ENCODE measurements around the gene TMEM248. TPM values are rescaled to one million over a fixed set of nuclear protein-coding genes. Genes with fewer than 3 reads are reported as not detected.
A peak's percentile ranks its signal among the peaks of the same experiment; 100 is the strongest.

Gene TMEM248
- total RNA-seq, 1 experiment from 2014 or later, result 61.1 TPM

DNA sequence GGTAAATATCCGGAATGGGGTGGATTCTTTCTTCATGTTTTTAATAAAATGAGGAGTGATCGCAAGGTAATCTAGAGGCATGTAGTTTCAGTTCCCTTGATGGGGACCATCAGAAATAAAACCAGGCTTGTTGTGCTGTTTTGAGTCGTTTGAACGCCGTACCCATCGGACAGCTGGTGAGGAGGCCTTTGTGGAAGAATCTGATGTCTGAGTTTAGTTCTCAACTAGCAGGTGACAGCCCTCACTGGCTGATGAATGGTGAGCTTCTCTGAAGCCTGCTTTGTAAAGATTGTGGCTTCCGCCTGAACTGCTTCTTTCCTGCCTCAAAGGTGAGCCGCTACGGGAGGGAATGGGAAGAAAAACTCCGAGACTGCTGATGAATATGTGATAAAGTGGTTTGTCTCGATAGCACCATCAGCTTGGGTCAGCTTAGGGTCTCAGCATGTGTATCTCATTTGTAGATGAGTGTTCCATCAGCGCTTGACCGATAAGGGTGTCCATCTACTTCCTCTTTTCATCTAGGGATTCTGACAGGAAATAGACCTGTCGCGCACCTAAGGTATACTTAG is 977 bp downstream of the TMEM248 start:
- CTCF ChIA-PET, result interaction anchor here (0.7 kb wide), 1 partner anchor 9 kb away, joined by 4 read pairs; no protein-coding TSS in a partner anchor
- Histone ChIP-seq H3K79me2 (ENCODE audit: low read length) (peaks cover 61% of the 10 kb centered on the region), H3K9ac (ENCODE audit: low read length) (peak overlapping the region; percentile 96), H3K36me3 (ENCODE audit: low read depth, low read length) (no peaks in the 10 kb centered on the region), H4K20me1 (ENCODE audit: low read length) (0 out of 2 replicates have a peak, but pooled peaks cover 8% of the 10 kb centered on the region), H3F3A (ENCODE audit: low read length, unreplicated experiment) (no peaks in the 10 kb centered on the region), H2AFZ (ENCODE audit: low read length) (no peak overlapping the region), H3K4me1 (ENCODE audit: insufficient read depth, low read length) (peaks cover 8% of the 10 kb centered on the region; the same call in 1 of the 2 replicates), H3K4me3 (ENCODE audit: low read length) (peak overlapping the region; percentile 90), H3K27ac (ENCODE audit: low read length) (0 out of 2 replicates have a peak overlapping the region, but pooled peaks have one; percentile 38), H3K27me3 (ENCODE audit: low read length) (no peaks in the 10 kb centered on the region), H3K9me3 (ENCODE audit: low read length) (no peaks in the 10 kb centered on the region), H3K9me2 (replicated peaks; ENCODE audit: low read length) (no peaks in the 10 kb centered on the region), H3K4me2 (ENCODE audit: low read length) (peak overlapping the region; percentile 96)
- POLR2A ChIA-PET (ENCODE audit: unreplicated experiment), result no interaction called here
- TSS peak; percentile 66 for BruUV-seq (replicated peaks)
- peak; percentile 18 for DNase-seq
- TF ChIP-seq EZH2phosphoT487 (IDR thresholded peaks at IDR 0.05; ENCODE audit: borderline replicate concordance, low read length), result no peak
- no peak for TF ChIP-seq EZH2 (IDR thresholded peaks at IDR 0.05; ENCODE audit: low read length, unreplicated experiment)
- TF ChIP-seq, protein P1, sequence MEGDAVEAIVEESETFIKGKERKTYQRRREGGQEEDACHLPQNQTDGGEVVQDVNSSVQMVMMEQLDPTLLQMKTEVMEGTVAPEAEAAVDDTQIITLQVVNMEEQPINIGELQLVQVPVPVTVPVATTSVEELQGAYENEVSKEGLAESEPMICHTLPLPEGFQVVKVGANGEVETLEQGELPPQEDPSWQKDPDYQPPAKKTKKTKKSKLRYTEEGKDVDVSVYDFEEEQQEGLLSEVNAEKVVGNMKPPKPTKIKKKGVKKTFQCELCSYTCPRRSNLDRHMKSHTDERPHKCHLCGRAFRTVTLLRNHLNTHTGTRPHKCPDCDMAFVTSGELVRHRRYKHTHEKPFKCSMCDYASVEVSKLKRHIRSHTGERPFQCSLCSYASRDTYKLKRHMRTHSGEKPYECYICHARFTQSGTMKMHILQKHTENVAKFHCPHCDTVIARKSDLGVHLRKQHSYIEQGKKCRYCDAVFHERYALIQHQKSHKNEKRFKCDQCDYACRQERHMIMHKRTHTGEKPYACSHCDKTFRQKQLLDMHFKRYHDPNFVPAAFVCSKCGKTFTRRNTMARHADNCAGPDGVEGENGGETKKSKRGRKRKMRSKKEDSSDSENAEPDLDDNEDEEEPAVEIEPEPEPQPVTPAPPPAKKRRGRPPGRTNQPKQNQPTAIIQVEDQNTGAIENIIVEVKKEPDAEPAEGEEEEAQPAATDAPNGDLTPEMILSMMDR (conservative IDR thresholded peaks at IDR 0.05; ENCODE audit: low read depth, low read length), result no peak
- intact Hi-C loops (cut with micrococcal nuclease), result loop anchor here (2.0 kb wide), 2 partner anchors 19 to 75 kb away; partner anchors contain the start of gene TYW1
- ATAC-seq, result peak; percentile 18

- no peak for DNase-seq
- POLR2A ChIA-PET (ENCODE audit: unreplicated experiment), result no interaction called here
- ATAC-seq, result no peak
- H3F3A ChIP-seq (ENCODE audit: low read length, unreplicated experiment), result no peaks in the 10 kb centered on the region
- H3K27ac ChIP-seq (ENCODE audit: low read length), result no peak overlapping the region
- CTCF ChIA-PET, result no interaction called here
- intact Hi-C loops (cut with micrococcal nuclease), result no loop called here
- H3K4me3 ChIP-seq (ENCODE audit: low read length), result no peak overlapping the region
- H3K9me2 ChIP-seq (replicated peaks; ENCODE audit: low read length), result no peaks in the 10 kb centered on the region
- no peak for TF ChIP-seq EZH2 (IDR thresholded peaks at IDR 0.05; ENCODE audit: low read length, unreplicated experiment)
- TF ChIP-seq, protein P1 (conservative IDR thresholded peaks at IDR 0.05; ENCODE audit: low read depth, low read length), result no peak
- TF ChIP-seq EZH2phosphoT487 (IDR thresholded peaks at IDR 0.05; ENCODE audit: borderline replicate concordance, low read length), result no peak
- H2AFZ ChIP-seq (ENCODE audit: low read length), result no peak overlapping the region
- peaks cover 94% of the 10 kb centered on the region for H3K79me2 ChIP-seq (ENCODE audit: low read length)
- H4K20me1 ChIP-seq (ENCODE audit: low read length), result peaks cover 16% of the 10 kb centered on the region; the same call in 1 of the 2 replicates
- no TSS peak for BruUV-seq (replicated peaks)
- peaks cover 5% of the 10 kb centered on the region; the same call in 1 of the 2 replicates for H3K4me1 ChIP-seq (ENCODE audit: insufficient read depth, low read length)
- H3K9me3 ChIP-seq (ENCODE audit: low read length), result no peaks in the 10 kb centered on the region
- H3K27me3 ChIP-seq (ENCODE audit: low read length), result no peaks in the 10 kb centered on the region
- no peaks in the 10 kb centered on the region; the same call in 1 of the 2 replicates for H3K36me3 ChIP-seq (ENCODE audit: low read depth, low read length)
- H3K4me2 ChIP-seq (ENCODE audit: low read length), result no peak overlapping the region
- H3K9ac ChIP-seq (ENCODE audit: low read length), result no peak overlapping the region
Observed at GRCh38 chr7:66925255-66925654, 4.2 kb downstream of the TMEM248 start.

GRCh38 chr7:66927348-66927948 is 6.4 kb downstream of the TMEM248 start:
- intact Hi-C loops (cut with micrococcal nuclease), result no loop called here
- Histone ChIP-seq H3K27ac (ENCODE audit: low read length) (no peak overlapping the region), H3K4me1 (ENCODE audit: insufficient read depth, low read length) (peaks cover under 1% of the 10 kb centered on the region; the same call in 1 of the 2 replicates), H3F3A (ENCODE audit: low read length, unreplicated experiment) (no peaks in the 10 kb centered on the region), H3K4me2 (ENCODE audit: low read length) (no peak overlapping the region), H3K9me2 (replicated peaks; ENCODE audit: low read length) (no peaks in the 10 kb centered on the region), H3K4me3 (ENCODE audit: low read length) (no peak overlapping the region), H3K36me3 (ENCODE audit: low read depth, low read length) (no peaks in the 10 kb centered on the region; the same call in 1 of the 2 replicates), H3K27me3 (ENCODE audit: low read length) (no peaks in the 10 kb centered on the region), H4K20me1 (ENCODE audit: low read length) (peaks cover 18% of the 10 kb centered on the region; the same call in 1 of the 2 replicates), H3K9ac (ENCODE audit: low read length) (no peak overlapping the region), H3K9me3 (ENCODE audit: low read length) (no peaks in the 10 kb centered on the region), H2AFZ (ENCODE audit: low read length) (no peak overlapping the region), H3K79me2 (ENCODE audit: low read length) (peaks cover 97% of the 10 kb centered on the region)
- no TSS peak for BruUV-seq (replicated peaks)
- ATAC-seq, result no peak
- ChIA-PET CTCF (no interaction called here), POLR2A (ENCODE audit: unreplicated experiment) (no interaction called here)
- TF ChIP-seq, protein P1 (conservative IDR thresholded peaks at IDR 0.05; ENCODE audit: low read depth, low read length), result no peak
- TF ChIP-seq EZH2phosphoT487 (IDR thresholded peaks at IDR 0.05; ENCODE audit: borderline replicate concordance, low read length), result no peak
- DNase-seq, result no peak
